Left forelimb (tissue), 1 donor: Measurements from ENCODE around the gene UNC13C.

ENCODE experiments used
- DNase-seq: peaks from one replicate; pipeline ENCODE4 v3.0.0-alpha.2; 2018; ENCODE audit warnings: low spot score

The UNC13C gene

GRCh38 chr15:54481819-54482218 lies 503.6 kb downstream of the UNC13C start:
- DNase-seq = no peak

- DNase-seq = no peak
Observed at GRCh38 chr15:54482251-54482650, 504.0 kb downstream of the UNC13C start.

GRCh38 chr15:54500330-54500729 lies 522.1 kb downstream of the UNC13C start:
- DNase-seq = no peak

- DNase-seq = no peak
Observed at GRCh38 chr15:54502416-54503075, 524.3 kb downstream of the UNC13C start.

GRCh38 chr15:54504695-54505094 lies 526.5 kb downstream of the UNC13C start:
- no peak for DNase-seq

GRCh38 chr15:54506977-54507524 lies 528.8 kb downstream of the UNC13C start:
- DNase-seq = no peak

- DNase-seq = no peak
Observed at GRCh38 chr15:54514601-54515000, 536.4 kb downstream of the UNC13C start.

GRCh38 chr15:54515664-54516582 lies 537.7 kb downstream of the UNC13C start:
- DNase-seq = no peak

- DNase-seq = no peak
Observed at GRCh38 chr15:54517366-54517765, 539.1 kb downstream of the UNC13C start.

GRCh38 chr15:54518156-54518882 lies 540.1 kb downstream of the UNC13C start:
- no peak for DNase-seq

- no peak for DNase-seq
Observed at GRCh38 chr15:54519577-54519976, 541.3 kb downstream of the UNC13C start.

- DNase-seq = no peak
Observed at GRCh38 chr15:54520616-54521015, 542.4 kb downstream of the UNC13C start.

- DNase-seq = no peak
Observed at GRCh38 chr15:54521206-54521605, 543.0 kb downstream of the UNC13C start.

- no peak for DNase-seq
Observed at GRCh38 chr15:54528021-54528420, 549.8 kb downstream of the UNC13C start.

GRCh38 chr15:54540721-54541120 lies 562.5 kb downstream of the UNC13C start:
- DNase-seq = no peak

GRCh38 chr15:54547491-54547890 lies 569.2 kb downstream of the UNC13C start:
- DNase-seq = no peak

GRCh38 chr15:54550954-54551353 lies 572.7 kb downstream of the UNC13C start:
- DNase-seq = no peak

- DNase-seq = no peak
Observed at GRCh38 chr15:54556231-54556630, 578.0 kb downstream of the UNC13C start.

GRCh38 chr15:54559405-54560069 lies 581.3 kb downstream of the UNC13C start:
- no peak for DNase-seq

GRCh38 chr15:54560417-54560816 lies 582.2 kb downstream of the UNC13C start:
- no peak for DNase-seq

GRCh38 chr15:54564166-54564565 lies 585.9 kb downstream of the UNC13C start:
- DNase-seq = no peak

GRCh38 chr15:54566654-54567053 lies 588.4 kb downstream of the UNC13C start:
- no peak for DNase-seq
